Limb (tissue), 2 donors: Measurements from ENCODE around the gene MAML3.

Source experiments
- DNase-seq, 2 donors: peaks; one replicate each; pipeline ENCODE4 v3.0.0-alpha.2; 2016; ENCODE audit errors: extremely low spot score in 2 of 2

The MAML3 gene

DNA sequence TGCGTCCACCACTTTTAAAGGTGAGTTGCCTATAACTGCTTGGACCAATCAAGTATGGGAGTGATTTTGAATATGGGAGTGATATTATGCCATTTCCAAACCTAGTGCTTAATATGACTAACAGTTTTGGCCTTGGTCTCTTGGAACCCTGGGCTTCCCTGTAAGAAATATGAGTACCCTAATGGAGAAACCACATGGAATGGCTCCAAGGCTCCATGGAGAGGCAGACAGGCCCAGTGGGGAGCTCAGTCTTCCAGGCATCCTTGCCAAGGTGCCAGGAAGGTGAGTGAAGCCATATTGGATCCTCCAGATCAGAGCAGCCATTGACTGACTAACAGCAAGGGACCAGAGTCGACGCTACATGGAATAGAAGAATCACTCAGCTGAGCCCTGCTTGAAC lies 53.2 kb downstream of the MAML3 start:
- no peak for DNase-seq

DNA sequence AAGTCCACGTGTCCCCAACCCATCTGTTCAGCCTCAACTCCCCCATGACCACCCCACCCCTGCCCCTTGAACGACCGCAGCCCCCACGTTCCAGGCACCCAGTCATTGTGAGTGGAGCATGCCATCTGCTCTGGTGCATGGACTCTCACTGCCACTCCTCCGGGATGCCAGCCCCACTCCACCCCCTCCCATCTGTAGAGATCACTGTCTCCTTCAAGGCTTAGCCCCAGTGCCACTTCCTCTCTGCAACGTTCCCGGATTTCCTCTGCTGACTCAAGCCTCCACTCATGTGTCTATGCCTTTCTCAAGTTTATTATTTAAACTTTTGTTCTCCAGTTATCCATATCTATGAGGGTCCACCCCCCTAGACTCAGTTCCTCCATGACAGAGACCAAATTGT lies 54.0 kb downstream of the MAML3 start:
- no peak for DNase-seq

DNA sequence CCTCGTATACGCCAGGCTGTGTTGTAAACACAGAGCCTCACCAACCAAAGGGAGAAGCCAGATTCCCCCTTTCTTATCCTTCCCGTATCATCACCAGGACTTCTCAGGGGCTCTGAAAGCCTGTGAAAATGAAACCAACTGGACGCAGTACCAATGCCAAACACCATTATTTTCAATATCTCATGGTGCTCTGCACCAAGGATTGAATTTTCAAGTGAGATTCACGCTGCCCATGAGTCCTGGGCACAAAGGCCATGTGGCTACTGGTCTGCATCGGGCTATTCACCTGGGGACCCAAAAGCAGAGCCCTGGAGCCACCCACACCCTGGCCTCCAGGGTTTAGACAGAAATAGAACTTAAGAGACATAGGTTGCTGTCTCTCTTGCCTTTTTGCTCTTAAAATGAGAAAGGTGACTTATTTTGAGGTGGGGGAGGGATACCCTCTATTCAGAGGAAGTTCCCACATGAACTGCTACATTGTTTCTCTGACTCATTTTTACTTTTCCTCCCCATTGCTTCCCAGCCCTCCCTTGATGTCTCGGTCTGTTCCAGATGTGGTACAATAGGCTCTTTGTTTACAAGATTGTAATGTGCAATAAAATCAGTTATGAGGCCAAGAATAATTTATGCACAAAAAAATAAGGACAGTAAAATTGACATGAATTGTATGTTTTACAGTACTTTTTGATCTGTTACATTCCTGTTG lies 55.4 kb downstream of the MAML3 start:
- DNase-seq, result no peak

DNA sequence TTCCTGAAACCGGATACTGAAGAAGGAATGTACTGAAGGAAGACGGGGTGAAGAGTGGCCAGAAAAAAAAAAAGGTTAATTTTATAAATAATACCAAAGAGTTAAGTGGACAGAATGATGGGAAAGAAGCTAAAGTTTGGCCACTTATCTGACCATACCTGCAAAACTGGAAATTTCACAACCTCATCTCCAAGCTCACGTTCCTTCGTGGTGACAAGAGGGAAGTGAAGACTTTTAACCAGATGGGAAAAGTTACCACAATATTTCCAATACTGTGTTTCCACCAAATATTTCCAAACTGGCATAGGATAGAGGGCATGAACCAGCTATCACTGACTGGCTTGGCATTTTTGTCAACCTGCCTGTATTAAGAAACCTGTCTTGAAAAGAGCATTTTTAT lies 56.4 kb downstream of the MAML3 start:
- DNase-seq, result no peak

DNA sequence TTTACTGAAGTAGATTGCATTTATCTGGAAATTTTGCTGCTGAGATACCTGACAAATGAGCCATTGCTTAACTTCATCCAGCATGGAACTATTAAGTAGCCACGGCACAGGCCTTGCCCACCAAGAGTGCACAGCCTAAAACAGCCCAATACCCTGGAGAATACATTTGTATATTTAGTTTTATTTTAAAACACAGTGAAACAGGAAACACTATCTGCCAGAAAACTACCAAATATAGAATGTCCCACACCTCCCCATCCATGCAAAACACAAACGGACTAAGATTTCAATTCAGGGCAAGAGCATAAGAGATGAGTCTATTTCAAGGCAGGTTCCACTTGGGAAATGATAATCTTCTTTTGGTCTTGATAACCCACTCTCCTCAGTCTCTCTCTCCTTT lies 57.1 kb downstream of the MAML3 start:
- DNase-seq, result no peak

DNA sequence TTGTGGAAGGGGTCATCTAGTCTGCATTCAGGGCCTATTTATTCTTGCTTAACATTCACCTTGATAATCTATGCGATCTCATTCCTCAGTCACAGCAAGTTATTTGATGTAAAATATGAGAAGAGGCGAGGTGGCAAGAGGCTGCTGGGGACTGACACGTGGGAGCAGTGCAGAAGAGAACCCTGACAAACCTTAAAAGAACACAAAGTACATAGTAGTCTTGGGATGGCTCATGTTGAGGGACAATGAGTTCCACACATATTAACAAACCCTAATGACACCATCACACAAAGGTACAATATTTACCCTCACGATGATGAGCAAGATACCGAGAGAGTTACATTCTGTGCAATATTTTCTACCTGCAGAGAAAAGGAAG lies 57.5 kb downstream of the MAML3 start:
- no peak for DNase-seq

DNA sequence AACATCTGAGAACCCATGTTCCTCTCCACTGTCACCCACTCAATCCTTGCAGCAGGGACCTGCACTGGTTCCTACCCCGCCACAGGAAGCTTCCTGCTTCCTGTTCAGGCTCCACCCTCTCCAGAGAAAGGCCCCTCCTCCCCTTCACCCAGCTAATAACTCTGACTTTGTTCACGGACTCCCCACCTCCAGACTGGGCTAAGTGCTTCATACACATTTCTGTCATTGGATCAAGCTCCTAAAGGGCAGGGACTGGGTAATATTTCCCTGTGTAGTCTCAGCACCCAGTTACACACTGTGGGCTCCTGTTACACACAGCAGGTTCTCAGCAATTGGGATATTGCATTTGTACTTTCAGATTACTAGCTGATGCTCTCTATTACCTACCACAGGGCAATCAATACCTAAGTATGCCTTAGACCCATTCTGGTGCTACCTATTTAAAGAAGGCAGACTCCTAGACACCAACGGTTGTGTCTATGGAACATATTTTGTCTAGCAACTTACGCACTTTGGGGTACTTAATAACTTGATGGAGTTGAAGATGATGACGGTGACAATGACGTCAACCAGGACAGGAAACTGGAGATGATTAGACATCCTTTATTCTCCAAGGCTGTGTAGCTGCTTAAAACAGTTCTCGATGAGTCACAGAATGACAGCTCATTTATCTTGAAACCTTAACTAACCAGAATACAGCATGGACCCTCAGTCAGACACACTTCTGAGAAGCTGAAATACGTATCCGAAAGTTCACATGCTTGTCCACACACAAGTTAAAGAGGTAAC lies 58.1 kb downstream of the MAML3 start:
- DNase-seq, result no peak

DNA sequence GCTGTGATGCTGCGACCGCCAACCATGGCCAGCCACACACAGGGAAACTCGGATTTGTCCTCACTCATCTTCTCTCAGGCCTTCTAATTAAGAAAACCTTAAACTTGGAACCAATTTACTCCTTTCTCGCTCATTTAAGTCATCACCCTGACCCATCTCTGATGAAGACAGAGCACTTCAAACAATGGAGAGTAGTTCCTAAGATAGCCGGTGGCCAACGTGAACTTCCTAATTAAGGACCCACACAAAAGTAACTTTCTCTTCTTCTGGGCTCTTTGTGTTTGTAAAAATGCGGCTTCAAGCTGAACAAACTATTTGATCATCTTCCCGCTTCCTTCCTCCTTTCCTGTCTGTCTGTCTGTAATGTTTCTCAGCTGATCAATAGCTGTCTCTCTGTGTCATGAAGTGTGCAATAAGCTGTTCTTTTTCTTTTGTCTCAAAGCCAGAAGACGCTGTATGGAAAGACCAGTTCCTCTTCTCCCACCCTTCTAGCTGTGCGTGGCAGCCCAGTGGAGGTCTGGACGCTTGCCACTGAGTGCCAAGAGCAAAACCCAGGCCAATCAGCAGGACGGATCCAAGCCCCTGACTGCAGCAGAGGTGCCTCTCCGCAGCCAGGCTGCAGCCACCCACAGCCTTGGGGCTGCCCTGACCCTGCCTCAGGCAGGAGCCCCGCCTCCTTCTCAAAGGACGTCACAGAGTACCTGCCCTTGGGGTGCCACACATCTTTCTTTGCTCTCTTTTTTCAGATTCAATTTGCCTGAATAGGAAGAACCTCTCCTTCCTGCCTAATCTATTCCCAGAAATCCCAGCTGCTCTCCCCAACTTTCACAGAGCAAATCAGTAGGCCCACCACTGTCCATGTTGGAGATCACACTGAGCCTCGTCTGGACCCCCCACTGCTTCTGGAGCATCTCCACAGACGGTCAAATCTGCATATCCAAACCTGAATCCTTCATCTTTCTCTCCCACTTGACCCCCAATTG lies 59.3 kb downstream of the MAML3 start:
- DNase-seq, result peak in 1 of 2 donors; percentile 56

DNA sequence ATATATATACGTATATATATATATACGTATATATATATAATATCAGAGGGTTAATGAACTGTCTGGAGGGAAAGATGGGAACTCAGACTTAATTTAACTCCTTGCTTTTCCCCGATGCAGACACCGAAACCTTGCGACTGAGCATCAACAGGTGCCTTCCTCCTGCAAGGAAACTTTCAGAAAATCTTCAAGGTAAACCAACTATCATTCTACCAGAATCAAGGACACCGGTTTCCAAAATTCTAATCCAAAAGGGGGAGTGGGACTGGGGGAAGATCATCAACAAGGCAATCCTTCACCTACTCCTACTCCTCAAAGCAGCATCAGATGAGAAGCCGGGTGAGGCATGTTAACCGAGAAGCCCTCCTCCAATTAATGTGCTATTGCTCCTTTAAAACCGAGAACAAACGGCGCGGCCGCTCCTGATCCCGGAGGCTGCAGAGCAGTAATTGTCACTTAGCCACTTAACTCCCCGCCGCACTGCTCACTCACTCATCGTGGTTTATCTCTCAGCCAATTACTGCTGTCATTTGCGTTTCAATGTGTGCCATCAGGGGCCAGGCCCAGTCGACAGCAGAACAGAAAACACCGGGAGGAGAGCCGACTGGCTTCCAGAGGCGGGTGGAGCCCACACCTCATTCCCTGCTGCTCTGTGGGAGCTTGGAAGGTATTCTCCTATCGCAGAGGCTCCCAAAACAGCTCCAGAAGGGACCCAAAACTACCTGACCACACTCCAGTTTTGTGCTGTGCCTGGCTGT lies 61.7 kb downstream of the MAML3 start:
- peak in 1 of 2 donors; percentile 62 for DNase-seq

DNA sequence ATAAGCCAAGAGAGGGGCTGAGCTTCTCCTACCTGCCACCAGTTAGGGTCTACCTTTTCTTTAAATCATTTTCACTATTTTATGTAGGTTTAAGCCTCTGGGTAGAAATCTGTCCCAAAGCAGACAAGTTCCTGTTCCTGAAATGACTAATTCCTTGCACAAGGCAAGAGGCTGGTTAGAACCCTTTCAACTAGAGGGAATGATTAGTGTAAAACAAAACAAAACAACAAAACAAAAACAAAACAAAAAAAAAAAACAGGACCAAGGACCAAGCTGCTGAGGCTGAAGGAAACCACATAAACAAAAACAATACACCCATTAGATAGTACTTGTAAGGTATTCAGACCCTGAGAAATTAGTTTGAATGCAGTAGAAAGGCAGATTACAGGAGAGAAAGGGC lies 62.7 kb downstream of the MAML3 start:
- DNase-seq, result no peak

DNA sequence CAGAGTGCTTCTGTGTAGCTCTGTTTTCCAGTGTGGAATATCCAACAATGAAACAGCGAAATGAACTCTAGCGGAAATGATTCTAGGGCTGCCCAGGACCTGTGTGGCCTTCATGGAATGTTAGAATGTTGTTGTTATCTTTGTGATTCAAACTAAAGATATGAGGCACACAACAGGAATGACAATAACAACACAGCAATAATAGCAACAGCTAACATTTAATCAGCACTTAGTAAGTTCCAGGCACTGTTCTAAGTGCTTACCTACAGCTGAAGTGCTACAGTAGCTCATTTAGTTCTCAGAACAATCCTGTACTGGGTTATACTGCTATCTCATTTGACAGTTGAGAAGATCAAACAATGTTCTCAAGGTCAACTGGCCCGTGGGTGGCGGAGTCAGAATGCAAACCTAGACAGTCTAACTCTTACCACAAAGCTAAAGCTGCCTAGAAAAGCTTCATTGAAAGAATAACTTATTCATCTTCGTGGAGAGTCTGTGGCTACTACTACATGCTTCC lies 63.7 kb downstream of the MAML3 start:
- no peak for DNase-seq

DNA sequence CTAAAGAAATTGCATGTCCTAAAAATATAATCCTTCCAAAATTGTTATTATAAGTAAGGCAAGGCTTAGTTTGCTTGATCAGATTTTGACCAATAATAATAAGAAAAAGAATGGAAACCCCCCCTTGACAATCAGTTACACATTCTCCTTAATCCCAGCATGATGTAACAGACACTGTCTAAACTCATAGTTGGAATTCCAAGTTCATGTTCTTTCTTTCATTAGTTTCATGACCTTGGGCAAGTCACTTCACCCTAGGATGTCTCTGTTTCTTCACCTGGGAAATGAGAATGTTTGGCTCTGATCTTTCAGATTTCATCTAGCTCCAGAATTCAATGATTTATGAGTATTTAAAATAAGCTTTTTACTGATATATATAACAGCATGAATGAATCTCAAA lies 64.8 kb downstream of the MAML3 start:
- DNase-seq, result no peak

DNA sequence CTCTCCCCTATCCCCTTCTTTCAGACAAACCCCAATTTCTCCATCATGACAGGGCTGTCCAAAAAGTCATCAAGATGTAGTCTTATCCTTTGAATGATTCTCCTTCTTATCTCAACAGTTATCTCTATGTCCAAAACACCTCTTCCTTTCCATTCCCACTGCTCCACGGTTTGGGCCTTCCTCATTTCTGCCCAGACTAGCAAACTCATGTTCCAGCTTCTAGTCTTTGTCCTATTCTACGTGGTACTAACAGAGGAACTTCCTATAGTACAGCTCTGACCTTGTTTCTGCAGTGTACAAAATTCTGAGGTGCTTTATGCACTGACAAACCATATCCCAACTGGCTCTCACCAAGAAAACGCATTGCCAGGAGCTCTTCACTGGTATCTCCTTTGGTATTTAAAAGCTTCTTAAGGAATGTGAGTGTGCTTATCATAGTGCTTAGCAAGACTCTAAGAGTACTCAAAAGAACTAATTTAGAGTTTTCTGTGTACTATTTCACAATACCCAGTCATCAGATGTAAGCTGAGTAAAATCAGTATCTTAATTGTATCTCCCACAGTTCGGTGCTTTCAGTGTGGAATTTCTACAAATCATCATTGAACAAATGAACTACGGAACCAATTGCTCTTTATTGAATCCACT lies 65.5 kb downstream of the MAML3 start:
- DNase-seq, result no peak

DNA sequence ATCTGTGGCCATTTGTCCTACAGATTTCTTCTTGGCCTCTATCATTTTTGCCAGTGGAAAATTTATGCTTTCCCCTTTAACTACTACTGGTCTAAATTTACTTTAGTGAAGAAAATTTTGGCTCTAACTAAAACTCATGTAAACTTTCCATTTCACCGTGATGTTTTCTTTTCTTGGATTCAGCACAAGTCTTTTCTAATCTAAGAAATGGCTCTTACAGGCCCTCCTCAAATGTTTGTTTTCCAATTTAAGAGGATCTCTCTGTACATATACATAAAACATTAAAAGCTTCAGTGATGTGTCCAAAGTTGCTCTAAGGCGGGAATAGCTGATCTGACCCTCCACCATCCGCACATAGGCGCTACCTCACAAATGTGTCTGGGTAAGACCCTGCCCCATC lies 68.1 kb downstream of the MAML3 start:
- DNase-seq, result no peak

DNA sequence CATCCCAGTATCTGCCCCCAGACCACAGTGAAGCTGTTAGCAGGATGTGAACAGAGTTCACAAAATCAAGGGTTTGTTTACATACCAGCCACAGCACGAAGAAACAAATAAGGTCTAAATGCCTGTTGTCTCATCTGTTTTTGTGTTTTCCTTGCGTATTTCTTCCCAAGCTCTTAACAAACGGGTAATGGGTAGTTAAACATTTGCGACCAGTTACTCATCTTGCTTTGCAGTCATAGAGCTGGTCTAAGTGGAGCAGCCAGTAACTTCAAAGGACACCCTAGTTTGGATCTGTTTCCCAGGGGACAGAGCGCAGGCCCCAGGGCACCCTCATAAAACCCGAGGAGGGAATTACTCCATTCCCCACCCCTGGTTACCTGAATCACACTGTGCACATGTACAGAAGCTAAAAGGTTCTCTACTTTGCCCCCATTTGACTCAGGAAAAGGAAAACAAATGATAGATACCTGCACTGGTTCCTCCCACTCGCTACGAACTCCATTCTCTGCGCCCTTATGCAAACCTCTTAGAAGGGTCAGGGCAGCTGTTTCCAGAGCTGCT lies 68.8 kb downstream of the MAML3 start:
- DNase-seq, result no peak

DNA sequence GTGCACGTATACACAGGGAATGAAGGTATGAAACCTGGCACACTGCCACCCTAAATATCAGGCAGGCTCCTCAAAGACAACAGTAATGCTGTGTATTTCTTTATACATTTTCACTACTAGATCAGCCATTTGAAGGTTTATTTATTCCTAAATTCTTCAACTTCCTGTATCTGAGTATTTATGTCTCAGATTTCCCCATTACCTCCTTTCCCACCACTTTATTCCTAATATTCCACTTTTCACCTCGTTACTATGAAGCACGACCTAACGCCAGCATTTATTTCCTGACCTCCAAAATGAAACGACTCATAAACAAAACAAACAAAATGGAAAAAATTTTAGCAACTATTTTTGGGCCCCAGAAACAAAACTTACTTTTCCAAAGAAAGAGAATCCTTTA lies 69.6 kb downstream of the MAML3 start:
- DNase-seq, result no peak

DNA sequence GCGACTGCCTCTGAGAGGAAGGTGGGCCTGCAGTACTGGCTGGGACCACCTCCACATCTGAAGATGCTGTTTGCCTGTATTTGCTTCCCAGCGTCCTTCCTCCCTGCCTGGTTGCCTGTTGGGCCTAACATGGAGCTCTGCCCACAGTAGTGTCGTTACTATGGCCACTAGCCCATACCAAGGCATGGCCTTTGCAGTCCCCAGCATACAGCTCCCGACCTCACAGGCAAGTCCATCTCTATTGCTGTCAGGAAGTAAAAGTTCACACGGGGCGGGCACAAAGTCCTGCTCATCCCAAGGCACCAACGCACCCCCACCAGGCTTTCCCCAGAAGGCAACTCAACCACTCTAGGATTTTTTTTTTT lies 71.6 kb downstream of the MAML3 start:
- no peak for DNase-seq

DNA sequence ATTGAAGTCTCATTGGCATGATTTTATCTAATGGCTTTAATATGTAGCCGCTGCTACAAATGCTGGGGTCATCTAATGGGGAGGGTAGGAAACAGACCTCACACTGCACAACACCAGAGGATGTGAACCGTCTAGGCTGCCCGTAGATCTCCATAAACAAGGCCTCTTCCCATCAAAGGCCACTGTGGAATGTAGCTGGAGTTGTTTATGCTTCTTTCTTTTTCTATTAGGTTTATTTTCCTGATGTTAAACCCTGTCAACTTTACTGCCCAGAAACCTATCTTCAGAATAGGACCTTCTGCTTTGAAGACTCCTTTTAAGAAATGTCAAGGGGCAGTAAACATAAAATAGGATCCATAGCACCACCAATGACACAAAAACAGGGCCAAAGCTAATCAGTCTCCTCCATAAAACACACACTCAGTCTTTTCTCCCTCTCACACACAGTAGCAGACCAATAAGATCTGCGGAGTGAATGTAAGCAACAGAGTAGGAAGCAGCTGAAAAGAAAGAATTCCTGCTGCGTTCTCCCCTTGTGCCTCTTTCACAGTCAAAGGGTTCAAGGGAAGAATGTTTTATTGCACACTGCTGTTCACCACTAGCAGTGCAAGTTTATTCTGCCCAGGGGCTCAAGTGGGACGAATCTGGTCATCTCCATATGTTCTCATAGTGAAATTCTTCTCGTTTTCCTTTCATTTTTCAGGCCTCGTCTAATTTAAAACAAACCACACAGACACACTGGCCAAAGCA lies 72.2 kb downstream of the MAML3 start:
- DNase-seq, result no peak

DNA sequence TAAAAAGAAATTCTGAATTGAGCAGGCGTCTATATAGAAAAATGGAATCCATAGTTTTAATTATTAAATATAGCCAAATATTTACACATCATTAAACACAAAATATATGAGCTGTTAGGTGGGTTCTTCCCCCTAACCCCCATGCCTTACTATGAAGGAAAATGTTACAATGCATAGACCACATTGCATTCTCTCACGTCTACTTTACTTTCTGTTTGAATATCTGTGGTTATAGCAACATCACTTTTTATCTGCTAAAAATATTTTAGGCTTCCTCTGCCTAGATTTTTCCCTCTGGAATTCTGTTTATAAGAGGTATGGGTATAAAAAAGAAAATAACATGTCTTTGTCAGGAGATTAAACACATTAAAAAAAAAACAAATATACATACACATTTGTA lies 73.1 kb downstream of the MAML3 start:
- DNase-seq, result no peak

DNA sequence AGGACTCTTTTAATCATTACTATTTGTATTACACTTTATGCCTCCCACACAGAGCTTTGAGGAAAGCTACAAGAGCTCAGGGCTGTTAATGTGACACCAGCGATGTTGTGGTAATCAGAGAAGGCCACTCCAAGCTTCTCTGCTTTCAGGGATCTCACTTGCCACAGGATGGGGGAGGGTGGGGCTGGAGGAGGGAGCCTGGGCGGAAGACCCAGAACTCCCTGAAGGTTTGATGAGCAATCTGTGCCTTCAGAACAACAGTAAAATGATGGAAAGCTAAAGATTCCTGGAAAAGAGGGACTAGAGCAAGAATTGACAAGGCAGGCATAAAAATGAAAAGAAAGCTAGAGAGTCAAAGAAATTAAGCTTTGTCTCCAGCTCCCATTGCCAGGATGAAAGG lies 75.6 kb downstream of the MAML3 start:
- no peak for DNase-seq
